GM19468 (cell line): ENCODE measurements around the gene ACTC1.

Experiments used
- ATAC-seq: cut with Tn5 transposase; IDR thresholded peaks from one replicate; pipeline ENCODE4 v1.9.1; 2021; ENCODE audit warnings: mild to moderate bottlenecking, moderate library complexity, moderate number of reproducible peaks; ENCODE audit not compliant: unreplicated experiment; ENCODE audit errors: extremely low read depth

ACTC1 gene

GRCh38 chr15:34802803-34803750, 7.7 kb upstream of the ACTC1 start:
- no peak for ATAC-seq

- ATAC-seq: no peak
These were observed 7.0 kb upstream of the ACTC1 start for GRCh38 chr15:34802371-34802770.

GRCh38 chr15:34799149-34800101, 4.1 kb upstream of the ACTC1 start:
- ATAC-seq: no peak

GRCh38 chr15:34796847-34797435, 1.6 kb upstream of the ACTC1 start:
- ATAC-seq: no peak

- ATAC-seq: no peak
These were observed 651 bp downstream of the ACTC1 start for GRCh38 chr15:34794590-34795206.

GRCh38 chr15:34793901-34794300, 1.4 kb downstream of the ACTC1 start:
- ATAC-seq: no peak

- no peak for ATAC-seq
These were observed 2.3 kb downstream of the ACTC1 start for GRCh38 chr15:34793071-34793470.

- ATAC-seq: no peak
These were observed 3.6 kb downstream of the ACTC1 start for GRCh38 chr15:34791701-34792100.

- no peak for ATAC-seq
These were observed 5.2 kb downstream of the ACTC1 start for GRCh38 chr15:34790121-34790520.

GRCh38 chr15:34789326-34789725, 6.0 kb downstream of the ACTC1 start:
- ATAC-seq: no peak

- no peak for ATAC-seq
These were observed 9.1 kb downstream of the ACTC1 start for GRCh38 chr15:34786206-34786605.

GRCh38 chr15:34783991-34784390, 11.4 kb downstream of the ACTC1 start:
- ATAC-seq: no peak

GRCh38 chr15:34783431-34783830, 11.9 kb downstream of the ACTC1 start:
- ATAC-seq: no peak

GRCh38 chr15:34782901-34783300, 12.4 kb downstream of the ACTC1 start:
- ATAC-seq: no peak

- ATAC-seq: no peak
These were observed 14.6 kb downstream of the ACTC1 start for GRCh38 chr15:34780725-34781124.

GRCh38 chr15:34776606-34777105, 18.7 kb downstream of the ACTC1 start:
- ATAC-seq: no peak

- ATAC-seq: no peak
These were observed 21.4 kb downstream of the ACTC1 start for GRCh38 chr15:34773917-34774316.

- ATAC-seq: no peak
These were observed 22.3 kb downstream of the ACTC1 start for GRCh38 chr15:34773013-34773412.

GRCh38 chr15:34772312-34772711, 23.0 kb downstream of the ACTC1 start:
- no peak for ATAC-seq

GRCh38 chr15:34769711-34770110, 25.6 kb downstream of the ACTC1 start:
- no peak for ATAC-seq
